Stimulated activated CD4-positive, alpha-beta T cell treated with anti-CD3 and anti-CD28 coated beads, Interleukin-15, amount 100 ng/mL, for 48 hours (primary cell): Measurements from ENCODE around the gene SIAH3.

Experiments
- DNase-seq, 2 donors: peaks; one replicate each; pipeline ENCODE4 v3.0.0-alpha.2; 2020; ENCODE audit warnings: low read depth in 2 of 2

The SIAH3 gene

DNA sequence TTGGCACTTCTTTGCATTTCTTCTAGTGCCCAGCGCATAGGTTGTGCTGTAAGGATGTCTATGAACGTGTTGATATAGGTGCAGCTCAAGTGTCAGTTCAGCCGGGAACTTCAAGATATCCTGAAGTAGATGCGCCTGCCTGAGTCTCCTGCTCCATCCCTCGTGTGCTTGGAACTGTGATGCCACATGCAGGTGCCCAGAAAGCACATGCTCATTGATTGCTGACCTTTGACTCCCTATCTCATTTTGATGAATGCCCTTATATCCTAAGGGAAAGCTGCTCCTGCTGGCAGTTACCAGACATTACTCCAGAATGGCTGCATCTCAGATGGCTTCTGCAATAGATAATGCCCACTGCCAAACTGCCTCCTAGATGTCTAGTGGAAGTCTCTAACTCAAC is 108.6 kb downstream of the SIAH3 start:
- DNase-seq, result no peak

- peak; percentile 2 for DNase-seq
Observed at GRCh38 chr13:45737571-45738017, 114.0 kb downstream of the SIAH3 start.

GRCh38 chr13:45733361-45733760 is 118.2 kb downstream of the SIAH3 start:
- no peak for DNase-seq

DNA sequence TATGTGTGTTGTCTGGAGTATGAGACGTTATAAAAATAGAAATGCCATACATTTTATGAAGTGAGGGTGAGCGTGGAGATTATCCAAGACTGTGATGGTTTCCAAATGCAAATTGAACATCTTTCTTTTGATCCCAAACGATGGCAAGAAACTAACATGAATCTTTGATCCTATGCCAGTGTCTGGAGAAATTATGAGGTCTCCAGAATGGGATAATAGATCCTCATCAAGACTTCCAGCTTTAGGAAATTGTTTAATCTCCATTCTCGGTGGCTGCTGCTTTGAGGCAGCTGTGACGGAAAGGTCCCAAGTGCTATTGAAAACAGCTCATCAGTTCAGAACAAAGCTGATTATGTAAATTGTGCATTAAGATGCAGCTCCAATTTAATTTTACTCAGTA is 118.6 kb downstream of the SIAH3 start:
- DNase-seq, result no peak

- no peak for DNase-seq
Observed at GRCh38 chr13:45731455-45731854, 120.1 kb downstream of the SIAH3 start.

DNA sequence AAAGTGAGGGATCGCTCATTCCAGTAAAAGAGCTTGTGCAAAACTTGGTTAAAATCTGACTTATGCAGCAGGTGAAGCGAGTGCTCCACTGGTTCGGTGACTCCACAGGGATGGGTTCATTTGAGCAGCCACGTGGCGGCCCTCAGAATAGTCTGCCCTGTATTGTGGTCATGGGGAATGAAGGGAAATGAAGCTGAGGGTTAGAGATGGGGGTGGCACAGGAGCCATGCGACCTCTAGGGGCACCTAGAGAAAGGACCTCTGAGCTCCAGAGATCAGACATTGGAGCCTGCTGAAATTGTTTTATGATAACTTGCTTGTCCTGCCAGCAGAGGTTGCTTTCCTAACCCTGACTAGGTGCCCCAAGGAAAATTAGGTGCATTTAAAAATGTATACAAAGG is 122.8 kb downstream of the SIAH3 start:
- peak in 1 of 2 donors; percentile 1 for DNase-seq
